NB4 (cell line): ENCODE measurements around the gene SNUPN.
A peak's percentile ranks its signal among the peaks of the same experiment; 100 is the strongest.

Experiments used
- POLR2A ChIP-seq: IDR thresholded peaks from 2 replicates; pipeline ENCODE4 v1.6.1; 2011; ENCODE audit warnings: mild to moderate bottlenecking; ENCODE audit not compliant: insufficient read length; ENCODE audit errors: extremely low read depth
- TF ChIP-seq, protein P1 (sequence below): IDR thresholded peaks from one replicate; pipeline ENCODE4 v1.5.1; 2012; ENCODE audit warnings: low read depth, low read length
- TF ChIP-seq, protein P2 (sequence below): IDR thresholded peaks from 2 replicates; pipeline ENCODE4 v1.6.1; 2011; ENCODE audit warnings: low read depth, low read length

DNA sequence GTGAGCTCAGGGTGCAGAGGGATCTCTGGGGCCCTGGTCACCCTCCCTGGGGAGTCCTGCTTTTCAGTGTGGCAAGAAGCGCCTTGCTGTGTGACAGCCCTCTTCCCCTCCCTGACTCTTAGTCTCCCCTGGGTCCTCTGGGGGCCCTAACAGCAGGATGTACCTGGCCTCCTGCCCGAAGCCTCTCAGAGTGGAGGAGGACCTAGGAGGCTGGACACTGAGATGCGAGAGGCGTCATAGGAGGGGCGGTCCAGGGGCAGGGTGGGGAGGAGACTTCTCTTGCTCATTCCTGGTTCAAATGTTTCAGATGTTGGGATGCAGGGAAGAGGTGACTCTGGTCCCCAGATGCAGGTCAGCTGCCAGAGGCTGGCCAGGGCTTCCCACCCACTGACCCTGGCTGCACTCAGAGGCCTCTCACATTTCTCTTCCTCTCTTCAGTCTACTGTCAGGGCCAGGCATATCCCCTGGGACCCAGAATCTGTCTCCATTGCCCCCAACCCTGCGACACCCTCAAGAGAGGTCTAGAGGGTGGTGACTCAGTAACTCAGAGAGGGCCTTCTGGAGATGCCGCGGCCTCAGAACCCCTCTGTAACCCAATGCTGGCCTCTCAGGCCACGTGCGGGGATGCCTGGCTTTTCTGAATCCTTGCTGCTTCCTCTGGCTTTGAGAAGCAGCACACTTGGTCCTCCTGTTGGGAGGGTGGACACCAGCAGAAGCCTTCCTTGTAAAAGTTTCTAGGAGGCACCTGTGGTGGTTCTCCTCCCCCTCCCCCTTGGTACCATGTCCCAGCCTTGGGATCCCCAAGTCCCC, 48.1 kb upstream of the SNUPN start:
- no peak for TF ChIP-seq POLR2A
- TF ChIP-seq, protein P1, sequence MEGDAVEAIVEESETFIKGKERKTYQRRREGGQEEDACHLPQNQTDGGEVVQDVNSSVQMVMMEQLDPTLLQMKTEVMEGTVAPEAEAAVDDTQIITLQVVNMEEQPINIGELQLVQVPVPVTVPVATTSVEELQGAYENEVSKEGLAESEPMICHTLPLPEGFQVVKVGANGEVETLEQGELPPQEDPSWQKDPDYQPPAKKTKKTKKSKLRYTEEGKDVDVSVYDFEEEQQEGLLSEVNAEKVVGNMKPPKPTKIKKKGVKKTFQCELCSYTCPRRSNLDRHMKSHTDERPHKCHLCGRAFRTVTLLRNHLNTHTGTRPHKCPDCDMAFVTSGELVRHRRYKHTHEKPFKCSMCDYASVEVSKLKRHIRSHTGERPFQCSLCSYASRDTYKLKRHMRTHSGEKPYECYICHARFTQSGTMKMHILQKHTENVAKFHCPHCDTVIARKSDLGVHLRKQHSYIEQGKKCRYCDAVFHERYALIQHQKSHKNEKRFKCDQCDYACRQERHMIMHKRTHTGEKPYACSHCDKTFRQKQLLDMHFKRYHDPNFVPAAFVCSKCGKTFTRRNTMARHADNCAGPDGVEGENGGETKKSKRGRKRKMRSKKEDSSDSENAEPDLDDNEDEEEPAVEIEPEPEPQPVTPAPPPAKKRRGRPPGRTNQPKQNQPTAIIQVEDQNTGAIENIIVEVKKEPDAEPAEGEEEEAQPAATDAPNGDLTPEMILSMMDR: no peak
- TF ChIP-seq, protein P2, sequence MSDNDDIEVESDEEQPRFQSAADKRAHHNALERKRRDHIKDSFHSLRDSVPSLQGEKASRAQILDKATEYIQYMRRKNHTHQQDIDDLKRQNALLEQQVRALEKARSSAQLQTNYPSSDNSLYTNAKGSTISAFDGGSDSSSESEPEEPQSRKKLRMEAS: peak; percentile 64
